HG03432 (cell line): ENCODE measurements around the gene KLF16.

Experiments used
- ATAC-seq: cut with Tn5 transposase; IDR thresholded peaks from one replicate; pipeline ENCODE4 v1.9.1; 2021; ENCODE audit warnings: mild to moderate bottlenecking, moderate library complexity; ENCODE audit not compliant: unreplicated experiment

KLF16 gene

DNA sequence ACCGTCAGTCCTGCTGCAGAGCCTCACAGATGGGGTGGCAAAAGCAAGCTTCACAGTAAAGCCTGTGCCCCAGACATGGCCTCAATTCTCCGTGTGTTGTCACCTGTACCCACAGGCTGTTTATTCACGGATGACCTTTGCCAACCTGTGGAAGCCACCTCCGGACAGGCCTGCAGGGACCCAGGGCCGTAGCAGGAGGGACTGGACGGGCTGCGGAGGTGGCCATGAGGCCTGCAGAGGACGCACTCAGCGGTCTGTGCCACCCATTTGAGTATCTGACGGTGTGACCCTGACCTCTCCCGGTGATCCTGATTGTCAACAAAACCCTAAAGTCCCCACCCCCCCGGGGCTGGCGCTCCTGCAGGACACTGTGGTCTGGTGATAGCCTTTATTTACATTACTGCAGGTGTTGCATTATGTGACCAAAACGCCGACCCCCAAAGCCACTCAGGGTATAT lies 7.8 kb upstream of the KLF16 start:
- ATAC-seq = no peak

DNA sequence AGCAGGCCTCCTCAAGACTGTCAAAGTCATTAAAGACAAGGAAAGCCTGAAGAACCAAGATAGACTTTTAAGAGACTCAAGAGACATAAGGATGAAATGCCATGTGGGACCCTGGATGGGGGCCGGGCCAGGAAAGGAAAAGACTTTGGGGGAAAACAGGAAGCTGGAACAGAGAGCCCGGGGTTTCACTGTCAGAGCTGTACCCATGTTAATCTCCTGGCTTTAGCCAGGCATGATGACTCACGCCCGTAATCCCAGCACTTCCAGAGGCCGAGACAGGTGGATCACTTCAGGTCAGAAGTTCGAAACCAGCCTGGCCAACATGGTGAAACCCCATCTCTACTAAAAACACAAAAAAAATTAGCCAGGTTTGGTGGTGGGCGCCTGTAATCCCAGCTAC lies 5.6 kb upstream of the KLF16 start:
- no peak for ATAC-seq

DNA sequence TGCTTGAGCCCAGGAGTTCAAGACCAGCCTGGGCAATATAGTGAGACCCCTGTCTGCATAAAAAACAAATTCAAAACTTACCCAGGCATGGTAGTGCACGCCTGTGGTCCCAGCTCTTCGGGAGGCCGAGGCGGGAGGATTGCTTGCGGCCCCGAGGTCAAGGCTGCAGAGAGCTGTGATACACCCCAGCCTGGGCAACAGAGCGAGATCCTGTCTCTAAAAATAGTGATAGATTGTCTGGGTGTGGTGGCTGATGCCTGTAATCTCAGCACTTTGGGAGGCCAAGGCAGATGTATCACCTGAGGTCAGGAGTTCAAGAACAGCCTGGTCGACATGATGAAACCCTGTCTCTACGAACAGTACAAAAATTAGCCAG lies 4.0 kb upstream of the KLF16 start:
- ATAC-seq = no peak

DNA sequence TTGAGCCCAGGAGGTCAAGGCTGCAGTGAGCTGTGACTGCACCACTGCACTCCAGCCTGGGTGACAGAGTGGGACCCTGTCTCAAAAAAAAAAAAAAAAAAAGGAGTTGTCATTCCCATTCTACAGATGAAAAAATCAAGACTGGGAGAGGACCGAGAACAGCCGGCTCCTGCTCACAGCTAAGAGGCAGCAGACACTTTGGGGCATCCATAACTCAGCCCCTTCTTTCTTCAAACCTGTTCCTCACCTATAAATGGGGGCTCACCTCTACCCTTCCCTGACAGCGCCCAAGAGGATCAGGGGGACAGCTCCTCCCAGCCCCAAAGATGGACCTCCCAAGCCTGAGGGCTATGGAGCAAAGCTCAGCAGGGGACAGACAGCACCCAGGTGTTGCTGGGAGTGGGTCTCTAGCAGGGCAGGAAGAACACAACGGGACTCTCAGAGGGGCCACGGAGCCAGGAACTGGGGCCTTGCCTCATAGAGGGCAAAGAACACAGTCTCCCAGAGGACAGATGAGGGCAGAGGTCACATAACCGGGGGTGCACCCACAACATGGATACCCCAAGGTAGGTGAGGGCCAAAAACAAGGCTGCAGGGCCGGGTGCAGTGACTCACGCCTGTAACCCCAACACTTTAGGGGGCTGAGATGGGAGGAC lies 3.4 kb upstream of the KLF16 start:
- no peak for ATAC-seq

DNA sequence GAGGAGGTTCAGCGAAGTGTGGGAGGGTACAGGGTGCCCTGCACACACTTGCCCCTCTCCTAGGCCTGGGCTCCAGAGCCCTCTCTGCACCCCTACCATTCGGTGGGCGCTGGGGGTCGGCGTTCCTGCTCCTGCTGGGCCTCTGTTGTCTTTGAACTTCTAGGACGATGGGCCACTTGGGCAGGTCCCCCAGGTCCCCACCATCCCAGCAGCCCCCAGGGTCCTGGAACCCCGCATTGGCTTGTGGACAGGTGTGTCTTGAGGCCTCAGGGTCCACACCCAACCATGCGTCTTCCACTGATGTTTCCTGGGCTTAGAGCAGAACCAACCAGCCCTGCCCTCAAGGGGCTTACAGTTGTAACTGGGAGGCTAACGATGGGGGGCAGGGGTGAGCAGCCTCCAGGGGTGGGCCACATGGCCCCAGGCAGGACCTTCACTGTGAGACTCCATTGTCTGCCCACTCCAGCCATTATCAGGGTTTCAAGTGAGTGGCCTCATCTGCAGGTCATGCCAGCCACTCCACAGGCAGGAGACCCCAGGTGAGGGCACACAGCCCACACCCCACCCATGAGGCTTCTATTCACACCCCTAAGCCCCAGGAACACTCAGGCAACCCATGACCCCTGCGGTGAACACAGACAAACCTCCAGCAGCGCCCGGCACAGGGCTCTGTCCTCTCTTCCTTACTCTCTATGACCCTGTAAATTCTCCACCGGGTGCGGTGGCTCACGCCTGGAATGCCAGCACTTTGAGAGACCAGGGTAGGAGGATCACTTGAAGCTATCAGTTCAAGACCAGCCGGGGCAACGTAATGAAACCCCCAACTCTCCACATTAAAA lies 2.0 kb upstream of the KLF16 start:
- ATAC-seq = no peak

DNA sequence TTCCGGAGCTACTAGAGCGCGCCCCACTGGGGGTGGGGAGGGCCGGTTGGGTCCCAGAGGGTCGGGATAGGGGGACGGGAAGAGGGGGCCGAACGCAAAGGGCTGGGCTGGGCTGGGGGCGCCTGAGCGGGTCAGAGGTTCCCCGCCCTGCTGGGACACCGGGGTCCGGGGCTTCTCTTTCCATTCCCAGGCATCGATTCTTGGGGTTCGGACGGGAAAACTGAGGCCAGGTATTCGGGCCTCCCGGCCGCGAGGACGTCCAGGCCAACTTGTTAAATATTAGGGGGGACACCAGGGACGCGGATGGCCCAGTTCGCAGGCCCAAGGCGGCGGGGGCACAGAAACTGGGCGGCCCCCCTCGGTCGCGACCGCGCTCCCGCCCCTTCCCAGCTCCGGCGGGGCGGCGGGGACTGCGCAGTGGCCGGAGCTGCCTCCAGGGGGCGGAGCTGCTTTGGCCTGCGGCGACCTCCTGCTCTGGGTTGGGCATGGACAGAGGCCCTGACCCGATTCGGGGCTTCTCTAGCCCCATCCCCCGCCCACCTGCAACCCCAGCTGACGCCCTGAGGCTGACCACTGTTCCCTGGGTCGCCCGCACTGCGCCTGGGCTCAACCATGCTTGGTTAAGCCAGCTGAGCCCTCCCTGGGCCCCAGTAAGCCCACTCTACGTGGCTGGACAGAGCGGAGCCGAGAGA lies 1.2 kb upstream of the KLF16 start:
- ATAC-seq = peak; percentile 35

DNA sequence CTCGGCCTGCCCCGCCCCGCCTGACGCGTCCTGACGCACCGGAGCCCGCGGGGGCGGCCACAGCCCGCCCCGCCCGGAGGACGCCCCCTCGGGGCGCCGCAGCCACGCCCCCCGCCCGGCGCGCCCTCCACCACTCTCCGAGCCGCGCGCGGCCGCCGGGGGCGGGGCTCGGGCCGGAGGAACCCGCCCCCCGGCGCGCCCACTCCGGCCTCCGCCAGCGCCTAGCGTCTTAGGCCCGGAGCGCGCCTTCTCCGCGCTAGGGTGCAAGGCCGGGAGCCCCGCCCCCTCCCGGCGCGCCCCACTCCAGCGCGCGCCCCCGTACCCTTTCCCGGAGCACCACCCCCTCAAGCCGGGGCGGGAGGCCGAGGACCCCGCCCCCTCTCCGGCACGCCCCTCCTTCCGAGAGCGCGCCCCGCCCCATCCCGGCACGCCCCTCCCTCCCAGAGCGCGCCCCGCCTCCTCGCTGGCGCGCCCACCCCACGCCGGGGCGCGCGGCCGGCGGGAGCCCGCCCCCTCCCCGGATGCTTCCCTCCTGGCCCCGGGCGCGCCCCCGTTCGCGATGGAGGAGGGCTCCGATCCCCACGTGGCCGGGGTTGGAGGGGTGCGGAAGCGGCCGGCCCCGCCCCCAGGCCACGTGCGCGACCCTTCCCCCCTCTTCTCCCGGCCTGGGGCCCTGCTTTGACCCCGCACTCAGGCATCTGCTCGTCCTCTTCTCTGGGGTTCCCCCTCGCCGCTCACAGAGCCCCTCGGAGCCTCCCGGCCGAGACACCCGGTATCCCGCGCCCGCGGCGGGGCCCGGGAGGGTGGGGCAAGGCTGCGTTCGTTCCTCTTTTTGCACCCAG lies 480 bp upstream of the KLF16 start:
- ATAC-seq = peak; percentile 53

DNA sequence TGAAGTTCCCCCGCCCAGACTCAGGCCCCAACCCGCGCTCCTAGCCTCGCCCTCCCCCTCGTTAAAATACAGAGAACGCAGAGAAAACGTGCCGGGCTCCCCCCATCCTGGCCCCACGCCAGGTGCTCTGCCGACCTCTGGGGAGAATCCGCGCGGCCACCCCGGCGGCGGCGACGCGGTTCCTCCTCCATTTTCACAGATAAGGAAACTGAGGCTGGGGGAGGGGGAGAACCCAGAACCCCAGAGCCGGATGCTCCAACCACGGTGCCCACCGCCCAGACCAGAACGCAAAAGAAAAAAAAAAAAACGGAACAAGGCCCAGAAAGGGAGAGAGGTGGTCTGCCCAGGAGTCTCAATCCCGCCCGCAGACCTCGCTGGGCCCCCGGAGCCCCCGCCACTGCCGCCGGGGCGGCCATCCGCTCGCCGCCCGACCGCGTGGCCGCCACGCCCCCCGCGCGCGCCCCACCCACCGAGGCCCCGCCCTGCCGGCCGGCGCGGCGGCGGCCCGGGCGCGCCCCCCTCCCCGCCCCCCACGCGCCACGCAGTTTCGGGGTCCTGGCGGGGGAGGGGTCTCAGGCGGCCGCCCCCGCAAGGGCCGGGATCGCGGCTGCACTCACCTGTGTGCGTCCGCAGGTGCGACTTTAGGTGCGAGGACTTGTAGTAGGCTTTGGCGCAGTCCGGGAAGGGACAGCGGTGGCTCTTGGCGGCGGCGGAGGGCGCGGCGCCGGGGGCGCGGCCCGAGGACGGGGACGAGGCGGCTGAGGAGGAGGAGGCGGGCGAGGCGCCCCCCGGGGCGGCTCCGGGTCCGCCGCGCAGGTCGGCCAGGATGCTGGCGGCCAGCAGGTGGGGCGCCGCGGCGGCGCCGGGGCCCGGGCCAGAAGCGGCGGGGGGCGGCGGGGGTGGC lies 703 bp downstream of the KLF16 start:
- ATAC-seq = peak; percentile 23

DNA sequence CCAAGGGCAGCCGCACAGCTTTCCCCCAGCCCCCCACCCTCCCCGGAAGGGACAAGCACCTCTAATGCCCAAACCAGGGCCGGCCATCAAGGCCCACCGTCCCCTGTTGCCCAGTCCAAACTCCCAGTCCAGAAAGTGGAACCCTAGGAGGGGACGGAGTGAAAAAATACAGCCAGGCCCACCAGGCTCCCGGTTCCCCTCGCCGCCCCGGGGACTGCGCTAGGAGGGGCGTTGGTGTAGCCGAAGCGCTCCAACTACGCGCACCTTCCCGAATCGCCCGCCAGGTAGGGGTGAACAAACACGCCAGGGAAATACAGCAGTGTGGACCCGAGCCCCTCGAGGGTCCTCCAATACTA lies 1.3 kb downstream of the KLF16 start:
- no peak for ATAC-seq

DNA sequence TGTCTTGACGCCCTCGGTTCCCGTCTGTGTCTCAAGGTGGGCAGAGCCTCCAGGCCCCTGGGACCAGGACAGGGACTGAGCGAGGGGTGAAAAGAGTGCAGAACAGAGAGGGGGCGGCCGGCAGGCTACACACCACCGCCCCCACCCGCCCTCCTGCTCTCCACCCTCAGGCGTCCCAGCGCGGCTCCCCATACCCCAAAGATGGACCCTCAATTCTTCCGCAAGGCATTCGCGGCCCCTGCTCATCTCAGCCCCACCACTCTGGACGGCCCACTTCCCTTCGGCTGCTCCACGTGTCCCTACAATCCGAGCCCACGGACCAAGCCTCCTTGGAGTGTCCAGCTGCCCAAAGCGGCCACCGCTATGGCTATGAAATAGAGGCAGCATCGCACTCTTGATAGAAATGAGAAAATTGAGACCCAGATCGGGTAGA lies 1.8 kb downstream of the KLF16 start:
- ATAC-seq = no peak

DNA sequence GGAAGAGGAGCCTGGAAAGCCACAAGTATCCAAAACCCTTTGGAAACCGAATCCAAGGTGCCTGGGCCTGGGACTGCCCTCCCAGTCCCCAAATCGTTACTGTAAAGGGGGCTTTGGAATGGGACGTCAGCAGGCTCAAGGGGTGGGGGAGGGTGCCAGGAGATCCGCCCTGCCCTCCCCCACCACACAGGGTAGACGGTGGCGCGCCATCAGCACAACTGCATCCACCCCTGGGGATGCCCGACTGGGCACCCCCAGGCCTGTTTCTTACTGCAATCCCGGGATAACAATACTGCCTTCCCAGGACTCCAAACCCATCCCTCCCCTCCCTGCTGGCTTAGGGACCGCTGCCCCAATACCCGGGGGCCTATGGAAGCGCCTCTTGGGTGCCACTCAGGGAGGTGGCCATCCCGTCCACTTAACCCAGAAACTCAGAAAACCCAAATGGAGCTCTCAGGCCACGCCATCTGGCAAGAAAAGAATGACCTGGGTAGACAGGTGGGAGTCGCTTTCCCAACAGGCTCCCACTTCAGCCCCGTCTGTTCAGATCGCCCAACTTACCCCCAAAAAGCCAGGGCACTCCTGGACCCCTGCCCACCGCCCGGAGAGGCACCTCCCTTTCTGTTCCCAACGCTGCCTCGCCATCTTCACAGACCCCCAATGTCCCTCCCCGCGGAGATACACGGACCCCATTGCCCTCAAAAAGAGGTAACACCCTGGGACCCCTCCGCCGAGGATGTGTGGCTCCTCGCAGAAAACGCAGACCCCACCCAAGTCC lies 2.4 kb downstream of the KLF16 start:
- ATAC-seq = no peak

DNA sequence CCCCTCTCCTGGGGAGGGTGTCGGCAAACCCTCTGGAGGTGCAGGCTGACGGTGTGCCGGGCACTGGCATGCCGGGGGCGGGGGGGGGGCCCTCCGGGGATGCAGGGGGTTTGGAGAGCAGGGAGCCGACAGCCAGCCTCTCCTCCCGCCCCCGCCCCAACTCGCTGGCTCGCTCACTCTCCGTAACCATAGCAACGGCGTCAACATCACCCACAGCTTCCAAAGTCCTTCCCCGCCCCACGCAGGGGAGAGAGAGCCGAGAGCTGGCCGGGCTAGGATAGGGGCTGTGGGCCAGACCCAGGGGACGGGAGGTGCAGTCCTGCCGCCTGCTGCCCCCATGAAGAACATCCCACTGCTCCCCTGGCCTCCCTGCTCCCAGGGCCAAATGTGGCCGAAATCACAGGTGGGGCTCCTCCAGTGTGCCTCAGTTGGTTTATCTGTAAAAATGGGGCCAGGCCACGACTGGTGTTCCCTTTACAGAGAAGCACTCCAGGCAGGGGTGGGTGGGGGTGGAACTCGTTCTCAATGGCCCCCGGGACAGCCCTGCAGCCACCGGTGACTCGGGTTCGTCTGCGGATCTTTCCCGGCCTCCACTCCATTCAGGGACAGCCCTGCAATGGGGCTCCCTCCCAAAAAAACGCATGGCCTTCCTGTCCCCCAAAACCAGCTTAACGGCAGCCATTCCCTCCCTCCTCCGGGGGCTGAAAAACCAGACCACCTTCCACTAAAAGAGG lies 3.2 kb downstream of the KLF16 start:
- ATAC-seq = no peak

DNA sequence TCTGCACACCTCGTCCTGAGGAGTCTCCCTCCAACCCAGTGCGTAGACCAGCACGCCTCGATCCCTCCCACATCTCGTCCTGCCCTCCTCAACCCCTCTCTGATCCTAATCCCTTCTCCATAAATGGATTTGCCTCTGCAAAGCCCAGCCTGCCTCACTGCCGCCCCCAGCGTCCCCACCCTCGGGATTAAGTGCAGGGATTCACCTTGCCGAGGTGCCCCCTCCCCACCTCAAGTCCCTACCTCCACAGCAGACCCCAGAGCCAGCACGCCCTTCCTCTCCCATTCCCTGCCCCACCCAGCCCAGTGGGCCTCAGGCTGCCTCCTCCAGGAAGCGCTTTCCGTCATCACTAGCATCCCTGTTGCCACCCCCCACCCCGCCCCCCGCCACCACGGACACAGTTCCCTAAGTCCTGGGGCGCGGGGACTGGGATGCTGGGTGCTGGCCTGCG lies 4.0 kb downstream of the KLF16 start:
- no peak for ATAC-seq

DNA sequence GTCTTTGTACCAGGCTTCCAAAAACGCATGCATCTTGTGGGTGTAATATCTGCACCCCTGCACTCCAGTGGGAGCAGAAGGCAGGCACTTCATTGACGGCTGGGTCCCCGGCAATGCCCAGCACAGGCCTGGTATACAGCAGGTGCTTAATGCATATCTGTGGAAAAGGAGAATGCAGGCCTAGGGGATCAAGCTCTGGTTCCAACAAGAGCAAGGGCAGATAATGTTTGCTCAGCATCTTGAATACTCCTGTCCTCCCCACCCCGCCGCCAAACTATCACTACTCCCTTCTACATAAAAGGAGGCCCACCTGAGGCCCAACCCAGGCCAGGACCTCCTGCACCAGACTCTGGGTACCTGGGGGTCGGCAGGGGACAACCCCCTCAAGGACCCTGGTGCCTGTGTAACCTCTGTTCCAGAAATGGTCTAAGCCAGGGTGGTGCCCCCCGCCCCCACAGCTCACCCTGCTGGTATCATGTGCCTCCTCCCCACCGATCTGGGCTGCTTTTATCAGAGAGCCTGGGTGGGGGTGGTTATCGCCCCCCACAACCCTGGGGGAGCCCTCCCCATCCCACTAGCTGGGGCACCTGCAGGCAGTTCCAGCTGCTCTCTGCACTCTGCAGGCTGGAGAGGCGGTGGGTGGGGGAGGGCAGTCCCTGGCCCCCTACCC lies 4.8 kb downstream of the KLF16 start:
- no peak for ATAC-seq

DNA sequence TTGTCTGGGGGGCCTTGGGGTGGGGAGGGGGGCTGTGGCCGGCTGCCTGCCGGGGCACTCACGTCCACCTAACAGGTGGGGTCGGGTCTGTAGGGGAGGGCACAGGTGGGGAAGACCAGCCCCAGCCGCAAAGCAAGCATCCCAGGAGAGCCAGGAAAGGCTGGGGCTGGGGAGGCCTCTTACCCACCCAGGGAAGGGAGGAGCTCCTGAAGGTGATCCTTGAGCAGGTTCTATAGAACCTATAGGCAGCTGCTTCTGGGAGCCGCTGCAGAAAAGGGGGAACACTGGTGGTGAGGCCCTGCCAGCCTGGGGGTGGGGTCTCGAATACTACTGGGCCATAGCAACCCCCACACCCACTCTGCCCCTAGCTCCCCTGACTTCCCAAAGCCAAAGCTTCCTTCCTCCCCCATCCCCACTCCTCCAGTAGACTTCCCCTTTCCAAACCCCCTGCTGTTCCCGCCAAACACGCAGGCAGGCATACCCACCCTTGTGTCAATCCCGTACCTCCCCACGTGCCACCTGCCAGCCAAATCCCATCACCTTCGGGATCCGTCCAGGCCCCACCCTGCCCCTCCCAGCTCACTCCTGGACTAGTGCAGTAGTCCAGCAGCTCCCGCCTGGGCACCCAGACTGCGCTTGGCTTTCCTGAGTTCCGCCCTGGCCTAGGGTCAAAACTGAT lies 5.6 kb downstream of the KLF16 start:
- ATAC-seq = no peak

DNA sequence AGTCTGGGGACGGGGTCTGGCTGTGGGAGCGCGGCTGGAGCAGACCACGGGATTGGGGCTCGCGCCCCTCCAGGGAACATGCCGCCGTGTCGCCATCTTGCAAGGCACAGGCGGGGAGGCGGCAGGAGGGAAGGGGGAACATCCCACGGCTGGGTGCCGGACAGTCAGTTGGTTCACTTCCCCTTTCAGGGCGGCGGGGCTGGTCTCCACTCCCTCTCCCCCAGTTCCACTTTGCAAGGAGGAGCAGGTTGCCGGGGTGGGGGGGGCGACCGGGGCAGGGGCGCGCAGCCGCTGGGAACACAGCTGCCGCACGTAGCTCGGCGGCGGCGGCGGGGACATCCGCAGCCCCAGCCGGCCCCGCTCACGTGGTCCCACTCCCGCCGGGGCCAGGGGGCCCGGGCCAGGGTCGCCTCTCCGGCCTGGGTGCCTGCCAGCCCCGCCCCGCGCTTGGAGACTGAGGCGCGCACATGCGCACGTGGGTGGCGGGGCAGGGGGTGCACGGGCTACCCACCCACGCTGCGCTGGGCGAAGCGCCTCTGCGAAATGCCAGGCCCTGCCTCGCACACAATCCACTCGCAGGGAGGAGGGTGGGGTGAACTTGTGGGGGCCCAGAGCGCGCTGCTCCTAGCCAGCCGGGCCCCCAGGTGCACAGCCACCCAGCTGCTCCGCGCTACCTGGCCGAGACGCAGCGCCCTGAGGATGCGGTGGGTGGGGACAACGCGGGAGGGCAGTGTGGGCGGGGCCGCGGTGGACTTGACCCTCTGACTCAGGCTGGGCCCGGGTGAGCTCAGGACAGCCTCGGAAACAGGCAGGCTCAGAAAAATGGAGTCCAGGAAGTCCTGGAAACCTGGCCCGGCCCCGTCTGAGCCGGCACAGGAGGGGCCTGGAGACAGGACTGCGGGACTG lies 6.4 kb downstream of the KLF16 start:
- ATAC-seq = no peak
